OCI-LY3 (cell line): ENCODE results near the gene SKA1.

Experiments
- CTCF ChIP-seq: fragments of 200-600, 300-600 bp; sonication (generic); IDR thresholded peaks from 2 replicates; pipeline ENCODE4 v1.5.1; 2014; ENCODE audit warnings: antibody characterized with exemption, low read length, low read depth
- EZH2phosphoT487 ChIP-seq: fragments of 200-600 bp; shearing (Covaris generic); IDR thresholded peaks from 2 replicates; pipeline ENCODE4 v1.6.1; 2018; ENCODE audit warnings: antibody characterized with exemption, mixed run types, low read depth

GRCh38 chr18:50374220-50374752 is 560 bp upstream of the SKA1 start:
- TF ChIP-seq EZH2phosphoT487 (no peak), CTCF (no peak)
